Mesendoderm (in vitro differentiated cells): ENCODE measurements around the gene PRELP.

Source experiments
- DNase-seq: peaks from one replicate; pipeline ENCODE4 v3.0.0; 2013
- H2AK5ac ChIP-seq: 2 replicates; pipeline ENCODE4 v1.6.1; 2013; ENCODE audit warnings: low read length, inconsistent platforms
- H2BK120ac ChIP-seq: 2 replicates; pipeline ENCODE4 v1.6.1; 2013; ENCODE audit warnings: low read depth, mild to moderate bottlenecking, low read length, moderate library complexity, mixed read lengths
- H2BK15ac ChIP-seq: replicated peaks from 2 replicates; pipeline ENCODE4 v1.6.1; 2013; ENCODE audit warnings: low read depth, mild to moderate bottlenecking, moderate library complexity
- H2BK5ac ChIP-seq: 2 replicates; pipeline ENCODE4 v1.6.1; 2013; ENCODE audit warnings: low read length, inconsistent platforms
- H3K18ac ChIP-seq: 2 replicates; pipeline ENCODE4 v1.6.1; 2013; ENCODE audit warnings: mild to moderate bottlenecking, low read length, mixed read lengths
- H3K23ac ChIP-seq: one replicate; pipeline ENCODE4 v1.6.1; 2013; ENCODE audit warnings: low read length
- H3K27ac ChIP-seq: 2 replicates; pipeline ENCODE4 v1.5.1; 2013; ENCODE audit warnings: low read depth, mild to moderate bottlenecking, inconsistent platforms, low read length, moderate library complexity
- H3K27me3 ChIP-seq: 2 replicates; pipeline ENCODE4 v1.6.1; 2013; ENCODE audit warnings: low read length, control low read depth, mild to moderate bottlenecking, inconsistent platforms; ENCODE audit not compliant: insufficient read depth, poor library complexity
- H3K36me3 ChIP-seq: 2 replicates; pipeline ENCODE4 v1.6.1; 2013; ENCODE audit warnings: low read length, inconsistent platforms; ENCODE audit not compliant: control insufficient read depth, insufficient read depth
- H3K4ac ChIP-seq: one replicate; pipeline ENCODE4 v1.6.1; 2013; ENCODE audit warnings: low read depth, mild to moderate bottlenecking, low read length, moderate library complexity
- H3K4me1 ChIP-seq: 2 replicates; pipeline ENCODE4 v1.6.1; 2013; ENCODE audit warnings: low read depth, low read length, inconsistent platforms; ENCODE audit not compliant: control insufficient read depth
- H3K4me2 ChIP-seq: 2 replicates; pipeline ENCODE4 v1.6.1; 2013; ENCODE audit warnings: low read length
- H3K4me3 ChIP-seq: 2 replicates; pipeline ENCODE4 v1.5.1; 2013; ENCODE audit warnings: mild to moderate bottlenecking, low read length
- H3K56ac ChIP-seq: one replicate; pipeline ENCODE4 v1.6.1; 2013; ENCODE audit warnings: low read length
- H3K79me1 ChIP-seq: 2 replicates; pipeline ENCODE4 v1.6.1; 2013; ENCODE audit warnings: low read length, inconsistent platforms
- H3K79me2 ChIP-seq: 2 replicates; pipeline ENCODE4 v1.6.1; 2013; ENCODE audit warnings: mild to moderate bottlenecking, low read length; ENCODE audit not compliant: control insufficient read depth, insufficient read depth
- H3K9ac ChIP-seq: 2 replicates; pipeline ENCODE4 v1.6.1; 2013; ENCODE audit warnings: low read length, inconsistent platforms
- H4K5ac ChIP-seq: one replicate; pipeline ENCODE4 v1.6.1; 2013; ENCODE audit warnings: low read length
- H4K8ac ChIP-seq: one replicate; pipeline ENCODE4 v1.6.1; 2013; ENCODE audit warnings: low read depth, mild to moderate bottlenecking, control low read depth, low read length, moderate library complexity
- WGBS: extraction: QIAGEN DNeasy Blood & Tissue Kit; methylation state at CpG from one replicate; pipeline ENCODE4 v1.1.7; 2013; ENCODE audit warnings: low lambda C conversion rate, missing lambda C conversion rate; ENCODE audit not compliant: insufficient coverage; ENCODE audit errors: extremely low coverage; 5-methylcytosine and 5-hydroxymethylcytosine counted together

PRELP gene

GRCh38 chr1:203505526-203506204, 30.1 kb downstream of the PRELP start:
- H3K4me1 ChIP-seq: peaks cover 7% of the 10 kb centered on the region
- H2BK120ac ChIP-seq: no peak overlapping the region
- no peak overlapping the region for H3K18ac ChIP-seq
- no peaks in the 10 kb centered on the region for H3K27me3 ChIP-seq
- no peak overlapping the region for H4K8ac ChIP-seq
- no peak overlapping the region for H2BK5ac ChIP-seq
- no peak overlapping the region for H3K4me2 ChIP-seq
- H3K79me1 ChIP-seq: no peaks in the 10 kb centered on the region
- no peak overlapping the region for H2BK15ac ChIP-seq
- no peak overlapping the region for H3K27ac ChIP-seq
- H4K5ac ChIP-seq: no peak overlapping the region
- H3K23ac ChIP-seq: no peak overlapping the region
- H3K4me3 ChIP-seq: no peak overlapping the region
- H3K9ac ChIP-seq: no peak overlapping the region
- H3K79me2 ChIP-seq: no peaks in the 10 kb centered on the region
- H3K36me3 ChIP-seq: no peaks in the 10 kb centered on the region
- no peak overlapping the region for H3K56ac ChIP-seq
- H2AK5ac ChIP-seq: no peak overlapping the region
- H3K4ac ChIP-seq: no peak overlapping the region
- no CpG with 5 or more reads among the region's 8 CpGs for WGBS
- no peak for DNase-seq

- no peak overlapping the region for H4K5ac ChIP-seq
- no peak overlapping the region for H3K4me3 ChIP-seq
- no peak overlapping the region for H3K18ac ChIP-seq
- peak overlapping the region; percentile 50 for H3K56ac ChIP-seq
- H3K4me2 ChIP-seq: no peak overlapping the region
- DNase-seq: no peak
- no peaks in the 10 kb centered on the region for H3K79me2 ChIP-seq
- no peaks in the 10 kb centered on the region for H3K36me3 ChIP-seq
- H2AK5ac ChIP-seq: no peak overlapping the region
- H3K4me1 ChIP-seq: peaks cover 7% of the 10 kb centered on the region
- H2BK120ac ChIP-seq: peak overlapping the region; percentile 50
- no peaks in the 10 kb centered on the region for H3K27me3 ChIP-seq
- H3K27ac ChIP-seq: no peak overlapping the region
- no peak overlapping the region for H4K8ac ChIP-seq
- no peak overlapping the region for H3K4ac ChIP-seq
- no peak overlapping the region for H3K9ac ChIP-seq
- no peaks in the 10 kb centered on the region for H3K79me1 ChIP-seq
- H2BK5ac ChIP-seq: no peak overlapping the region
- no peak overlapping the region for H2BK15ac ChIP-seq
- no peak overlapping the region for H3K23ac ChIP-seq
- no CpG with 5 or more reads among the region's 6 CpGs for WGBS
Measured at GRCh38 chr1:203506858-203507626, 31.4 kb downstream of the PRELP start.

GRCh38 chr1:203507759-203508158, 32.2 kb downstream of the PRELP start:
- Histone ChIP-seq H3K27ac (no peak overlapping the region), H3K9ac (no peak overlapping the region), H3K27me3 (no peaks in the 10 kb centered on the region), H3K4me3 (no peak overlapping the region), H2BK5ac (no peak overlapping the region), H3K23ac (no peak overlapping the region), H3K4me1 (peaks cover 7% of the 10 kb centered on the region), H3K56ac (no peak overlapping the region), H2AK5ac (no peak overlapping the region), H3K4me2 (no peak overlapping the region), H3K79me2 (no peaks in the 10 kb centered on the region), H3K36me3 (no peaks in the 10 kb centered on the region), H2BK15ac (no peak overlapping the region), H4K8ac (no peak overlapping the region), H3K79me1 (no peaks in the 10 kb centered on the region), H2BK120ac (no peak overlapping the region), H3K18ac (no peak overlapping the region), H3K4ac (no peak overlapping the region), H4K5ac (no peak overlapping the region)
- DNase-seq: no peak
- no CpG with 5 or more reads among the region's 1 CpG for WGBS

GRCh38 chr1:203508463-203509073, 33.0 kb downstream of the PRELP start:
- H2AK5ac ChIP-seq: peak overlapping the region; percentile 2
- H3K36me3 ChIP-seq: no peaks in the 10 kb centered on the region
- H3K27me3 ChIP-seq: no peaks in the 10 kb centered on the region
- H3K27ac ChIP-seq: no peak overlapping the region
- no peak overlapping the region for H2BK15ac ChIP-seq
- H2BK5ac ChIP-seq: no peak overlapping the region
- no peak overlapping the region for H3K4me2 ChIP-seq
- H3K4ac ChIP-seq: no peak overlapping the region
- no peak overlapping the region for H3K4me3 ChIP-seq
- H3K56ac ChIP-seq: peak overlapping the region; percentile 68
- H3K23ac ChIP-seq: no peak overlapping the region
- peaks cover 7% of the 10 kb centered on the region for H3K4me1 ChIP-seq
- H3K18ac ChIP-seq: no peak overlapping the region
- peak; percentile 58 for DNase-seq
- WGBS: no CpG with 5 or more reads among the region's 10 CpGs
- H4K8ac ChIP-seq: no peak overlapping the region
- no peaks in the 10 kb centered on the region for H3K79me1 ChIP-seq
- no peaks in the 10 kb centered on the region for H3K79me2 ChIP-seq
- H4K5ac ChIP-seq: no peak overlapping the region
- H2BK120ac ChIP-seq: no peak overlapping the region
- H3K9ac ChIP-seq: no peak overlapping the region

- Histone ChIP-seq H2BK5ac (no peak overlapping the region), H2AK5ac (no peak overlapping the region), H2BK120ac (no peak overlapping the region), H2BK15ac (no peak overlapping the region), H4K8ac (no peak overlapping the region), H3K23ac (no peak overlapping the region), H3K4ac (no peak overlapping the region), H3K4me2 (no peak overlapping the region), H3K4me1 (peaks cover 7% of the 10 kb centered on the region), H3K27me3 (no peaks in the 10 kb centered on the region), H3K79me2 (no peaks in the 10 kb centered on the region), H3K18ac (no peak overlapping the region), H3K4me3 (no peak overlapping the region), H3K56ac (peak overlapping the region; percentile 17), H3K27ac (no peak overlapping the region), H3K9ac (no peak overlapping the region), H4K5ac (no peak overlapping the region), H3K79me1 (no peaks in the 10 kb centered on the region), H3K36me3 (no peaks in the 10 kb centered on the region)
- no CpG with 5 or more reads among the region's 1 CpG for WGBS
- DNase-seq: no peak
Measured at GRCh38 chr1:203509135-203509534, 33.5 kb downstream of the PRELP start.
